ENCODE measurements around the gene IL3. TPM values are rescaled to one million over a fixed set of nuclear protein-coding genes. Genes with fewer than 3 reads are reported as not detected.

IL3 gene
- total and polyA plus RNA-seq, 2 experiments from 2014 or later: not detected

DNA sequence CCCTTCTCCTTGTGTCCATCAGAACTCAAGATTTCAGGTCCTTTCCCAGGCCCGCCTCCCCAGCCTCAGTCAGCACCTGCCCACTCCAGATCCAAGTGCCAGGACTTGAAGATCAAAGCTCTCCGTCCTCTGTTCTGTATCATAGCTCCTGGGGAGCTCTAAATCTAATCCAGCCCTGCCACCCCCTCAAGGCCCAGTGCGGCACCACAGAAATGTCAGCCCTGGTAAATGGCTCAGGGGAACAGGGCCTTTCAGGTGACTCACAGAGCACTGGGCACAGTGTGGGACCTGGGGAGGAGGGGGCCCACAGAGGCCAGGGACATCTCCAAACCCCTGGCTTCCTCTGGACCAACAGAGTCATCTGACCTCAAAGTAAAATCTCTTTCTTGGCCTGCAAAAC, 19.2 kb downstream of the IL3 start (continued):
- TF ChIP-seq, protein P1, sequence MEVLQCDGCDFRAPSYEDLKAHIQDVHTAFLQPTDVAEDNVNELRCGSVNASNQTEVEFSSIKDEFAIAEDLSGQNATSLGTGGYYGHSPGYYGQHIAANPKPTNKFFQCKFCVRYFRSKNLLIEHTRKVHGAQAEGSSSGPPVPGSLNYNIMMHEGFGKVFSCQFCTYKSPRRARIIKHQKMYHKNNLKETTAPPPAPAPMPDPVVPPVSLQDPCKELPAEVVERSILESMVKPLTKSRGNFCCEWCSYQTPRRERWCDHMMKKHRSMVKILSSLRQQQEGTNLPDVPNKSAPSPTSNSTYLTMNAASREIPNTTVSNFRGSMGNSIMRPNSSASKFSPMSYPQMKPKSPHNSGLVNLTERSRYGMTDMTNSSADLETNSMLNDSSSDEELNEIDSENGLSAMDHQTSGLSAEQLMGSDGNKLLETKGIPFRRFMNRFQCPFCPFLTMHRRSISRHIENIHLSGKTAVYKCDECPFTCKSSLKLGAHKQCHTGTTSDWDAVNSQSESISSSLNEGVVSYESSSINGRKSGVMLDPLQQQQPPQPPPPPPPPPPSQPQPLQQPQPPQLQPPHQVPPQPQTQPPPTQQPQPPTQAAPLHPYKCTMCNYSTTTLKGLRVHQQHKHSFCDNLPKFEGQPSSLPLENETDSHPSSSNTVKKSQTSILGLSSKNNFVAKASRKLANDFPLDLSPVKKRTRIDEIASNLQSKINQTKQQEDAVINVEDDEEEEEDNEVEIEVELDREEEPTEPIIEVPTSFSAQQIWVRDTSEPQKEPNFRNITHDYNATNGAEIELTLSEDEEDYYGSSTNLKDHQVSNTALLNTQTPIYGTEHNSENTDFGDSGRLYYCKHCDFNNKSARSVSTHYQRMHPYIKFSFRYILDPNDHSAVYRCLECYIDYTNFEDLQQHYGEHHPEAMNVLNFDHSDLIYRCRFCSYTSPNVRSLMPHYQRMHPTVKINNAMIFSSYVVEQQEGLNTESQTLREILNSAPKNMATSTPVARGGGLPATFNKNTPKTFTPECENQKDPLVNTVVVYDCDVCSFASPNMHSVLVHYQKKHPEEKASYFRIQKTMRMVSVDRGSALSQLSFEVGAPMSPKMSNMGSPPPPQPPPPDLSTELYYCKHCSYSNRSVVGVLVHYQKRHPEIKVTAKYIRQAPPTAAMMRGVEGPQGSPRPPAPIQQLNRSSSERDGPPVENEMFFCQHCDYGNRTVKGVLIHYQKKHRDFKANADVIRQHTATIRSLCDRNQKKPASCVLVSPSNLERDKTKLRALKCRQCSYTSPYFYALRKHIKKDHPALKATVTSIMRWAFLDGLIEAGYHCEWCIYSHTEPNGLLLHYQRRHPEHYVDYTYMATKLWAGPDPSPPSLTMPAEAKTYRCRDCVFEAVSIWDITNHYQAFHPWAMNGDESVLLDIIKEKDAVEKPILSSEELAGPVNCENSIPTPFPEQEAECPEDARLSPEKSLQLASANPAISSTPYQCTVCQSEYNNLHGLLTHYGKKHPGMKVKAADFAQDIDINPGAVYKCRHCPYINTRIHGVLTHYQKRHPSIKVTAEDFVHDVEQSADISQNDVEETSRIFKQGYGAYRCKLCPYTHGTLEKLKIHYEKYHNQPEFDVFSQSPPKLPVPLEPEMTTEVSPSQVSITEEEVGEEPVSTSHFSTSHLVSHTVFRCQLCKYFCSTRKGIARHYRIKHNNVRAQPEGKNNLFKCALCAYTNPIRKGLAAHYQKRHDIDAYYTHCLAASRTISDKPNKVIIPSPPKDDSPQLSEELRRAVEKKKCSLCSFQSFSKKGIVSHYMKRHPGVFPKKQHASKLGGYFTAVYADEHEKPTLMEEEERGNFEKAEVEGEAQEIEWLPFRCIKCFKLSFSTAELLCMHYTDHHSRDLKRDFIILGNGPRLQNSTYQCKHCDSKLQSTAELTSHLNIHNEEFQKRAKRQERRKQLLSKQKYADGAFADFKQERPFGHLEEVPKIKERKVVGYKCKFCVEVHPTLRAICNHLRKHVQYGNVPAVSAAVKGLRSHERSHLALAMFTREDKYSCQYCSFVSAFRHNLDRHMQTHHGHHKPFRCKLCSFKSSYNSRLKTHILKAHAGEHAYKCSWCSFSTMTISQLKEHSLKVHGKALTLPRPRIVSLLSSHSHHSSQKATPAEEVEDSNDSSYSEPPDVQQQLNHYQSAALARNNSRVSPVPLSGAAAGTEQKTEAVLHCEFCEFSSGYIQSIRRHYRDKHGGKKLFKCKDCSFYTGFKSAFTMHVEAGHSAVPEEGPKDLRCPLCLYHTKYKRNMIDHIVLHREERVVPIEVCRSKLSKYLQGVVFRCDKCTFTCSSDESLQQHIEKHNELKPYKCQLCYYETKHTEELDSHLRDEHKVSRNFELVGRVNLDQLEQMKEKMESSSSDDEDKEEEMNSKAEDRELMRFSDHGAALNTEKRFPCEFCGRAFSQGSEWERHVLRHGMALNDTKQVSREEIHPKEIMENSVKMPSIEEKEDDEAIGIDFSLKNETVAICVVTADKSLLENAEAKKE (CRISPR knock-in tag; IDR thresholded peaks at IDR 0.05): no peak
- TF ChIP-seq, protein P2, sequence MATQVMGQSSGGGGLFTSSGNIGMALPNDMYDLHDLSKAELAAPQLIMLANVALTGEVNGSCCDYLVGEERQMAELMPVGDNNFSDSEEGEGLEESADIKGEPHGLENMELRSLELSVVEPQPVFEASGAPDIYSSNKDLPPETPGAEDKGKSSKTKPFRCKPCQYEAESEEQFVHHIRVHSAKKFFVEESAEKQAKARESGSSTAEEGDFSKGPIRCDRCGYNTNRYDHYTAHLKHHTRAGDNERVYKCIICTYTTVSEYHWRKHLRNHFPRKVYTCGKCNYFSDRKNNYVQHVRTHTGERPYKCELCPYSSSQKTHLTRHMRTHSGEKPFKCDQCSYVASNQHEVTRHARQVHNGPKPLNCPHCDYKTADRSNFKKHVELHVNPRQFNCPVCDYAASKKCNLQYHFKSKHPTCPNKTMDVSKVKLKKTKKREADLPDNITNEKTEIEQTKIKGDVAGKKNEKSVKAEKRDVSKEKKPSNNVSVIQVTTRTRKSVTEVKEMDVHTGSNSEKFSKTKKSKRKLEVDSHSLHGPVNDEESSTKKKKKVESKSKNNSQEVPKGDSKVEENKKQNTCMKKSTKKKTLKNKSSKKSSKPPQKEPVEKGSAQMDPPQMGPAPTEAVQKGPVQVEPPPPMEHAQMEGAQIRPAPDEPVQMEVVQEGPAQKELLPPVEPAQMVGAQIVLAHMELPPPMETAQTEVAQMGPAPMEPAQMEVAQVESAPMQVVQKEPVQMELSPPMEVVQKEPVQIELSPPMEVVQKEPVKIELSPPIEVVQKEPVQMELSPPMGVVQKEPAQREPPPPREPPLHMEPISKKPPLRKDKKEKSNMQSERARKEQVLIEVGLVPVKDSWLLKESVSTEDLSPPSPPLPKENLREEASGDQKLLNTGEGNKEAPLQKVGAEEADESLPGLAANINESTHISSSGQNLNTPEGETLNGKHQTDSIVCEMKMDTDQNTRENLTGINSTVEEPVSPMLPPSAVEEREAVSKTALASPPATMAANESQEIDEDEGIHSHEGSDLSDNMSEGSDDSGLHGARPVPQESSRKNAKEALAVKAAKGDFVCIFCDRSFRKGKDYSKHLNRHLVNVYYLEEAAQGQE (IDR thresholded peaks at IDR 0.05; ENCODE audit: unreplicated experiment): no peak
- no peak for TF ChIP-seq ZNF114 (CRISPR knock-in tag; IDR thresholded peaks at IDR 0.05)

DNA sequence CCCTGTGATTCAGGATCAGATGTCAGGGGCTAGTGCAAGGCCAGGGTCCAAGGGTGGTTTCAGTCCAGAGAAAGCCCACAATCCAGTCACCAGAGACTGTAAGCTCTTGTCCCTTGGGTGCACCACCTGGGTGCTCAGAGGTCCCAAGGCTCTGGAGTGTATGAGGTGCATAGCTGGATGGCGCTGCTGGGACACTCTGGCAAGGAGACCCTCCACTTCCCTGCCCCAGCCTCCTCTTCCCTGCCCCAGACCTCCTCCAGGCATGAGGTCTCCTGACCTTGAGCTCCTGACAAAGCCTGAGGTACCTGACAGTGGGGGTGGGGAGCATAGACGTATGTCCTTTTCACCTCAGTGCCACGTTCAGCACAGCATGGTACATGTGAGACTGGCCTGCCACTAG, 20.1 kb downstream of the IL3 start:
- Mint-ChIP-seq H3K27me3 (ENCODE audit: insufficient read depth, low read depth, poor library complexity) (peaks cover 9% of the 10 kb centered on the region), H3K36me3 (ENCODE audit: low read depth) (no peaks in the 10 kb centered on the region), H3K4me1 (no peaks in the 10 kb centered on the region), H3K27ac (no peak overlapping the region), H3K4me3 (no peak overlapping the region), H3K9me3 (peaks cover 2% of the 10 kb centered on the region; the same call in 1 of the 3 replicates)
- H3K79me2 ChIP-seq (replicated peaks; ENCODE audit: insufficient read depth): no peaks in the 10 kb centered on the region
- H3K36me3 ChIP-seq (ENCODE audit: insufficient read depth): no peaks in the 10 kb centered on the region
- ATAC-seq (no peak), DNase-seq (ENCODE audit: low spot score) (no peak)
- no peaks in the 10 kb centered on the region for H3K4me1 ChIP-seq (ENCODE audit: insufficient read depth)
- no peaks in the 10 kb centered on the region for H3F3A ChIP-seq (replicated peaks; ENCODE audit: low read depth)
- no peaks in the 10 kb centered on the region for H4K20me1 ChIP-seq (replicated peaks; ENCODE audit: insufficient read depth)
- no peaks in the 10 kb centered on the region for H3K9me2 ChIP-seq (ENCODE audit: insufficient read depth)
- no peak overlapping the region for H3K4me3 ChIP-seq
- no peaks in the 10 kb centered on the region for H3K27me3 ChIP-seq (ENCODE audit: insufficient read depth)
- H3K4me2 ChIP-seq: no peak overlapping the region
- H3K27ac ChIP-seq (ENCODE audit: low read depth): no peak overlapping the region
- TF ChIP-seq, protein P3, sequence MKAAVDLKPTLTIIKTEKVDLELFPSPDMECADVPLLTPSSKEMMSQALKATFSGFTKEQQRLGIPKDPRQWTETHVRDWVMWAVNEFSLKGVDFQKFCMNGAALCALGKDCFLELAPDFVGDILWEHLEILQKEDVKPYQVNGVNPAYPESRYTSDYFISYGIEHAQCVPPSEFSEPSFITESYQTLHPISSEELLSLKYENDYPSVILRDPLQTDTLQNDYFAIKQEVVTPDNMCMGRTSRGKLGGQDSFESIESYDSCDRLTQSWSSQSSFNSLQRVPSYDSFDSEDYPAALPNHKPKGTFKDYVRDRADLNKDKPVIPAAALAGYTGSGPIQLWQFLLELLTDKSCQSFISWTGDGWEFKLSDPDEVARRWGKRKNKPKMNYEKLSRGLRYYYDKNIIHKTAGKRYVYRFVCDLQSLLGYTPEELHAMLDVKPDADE (IDR thresholded peaks at IDR 0.05): no peak
- TF ChIP-seq, protein P4, sequence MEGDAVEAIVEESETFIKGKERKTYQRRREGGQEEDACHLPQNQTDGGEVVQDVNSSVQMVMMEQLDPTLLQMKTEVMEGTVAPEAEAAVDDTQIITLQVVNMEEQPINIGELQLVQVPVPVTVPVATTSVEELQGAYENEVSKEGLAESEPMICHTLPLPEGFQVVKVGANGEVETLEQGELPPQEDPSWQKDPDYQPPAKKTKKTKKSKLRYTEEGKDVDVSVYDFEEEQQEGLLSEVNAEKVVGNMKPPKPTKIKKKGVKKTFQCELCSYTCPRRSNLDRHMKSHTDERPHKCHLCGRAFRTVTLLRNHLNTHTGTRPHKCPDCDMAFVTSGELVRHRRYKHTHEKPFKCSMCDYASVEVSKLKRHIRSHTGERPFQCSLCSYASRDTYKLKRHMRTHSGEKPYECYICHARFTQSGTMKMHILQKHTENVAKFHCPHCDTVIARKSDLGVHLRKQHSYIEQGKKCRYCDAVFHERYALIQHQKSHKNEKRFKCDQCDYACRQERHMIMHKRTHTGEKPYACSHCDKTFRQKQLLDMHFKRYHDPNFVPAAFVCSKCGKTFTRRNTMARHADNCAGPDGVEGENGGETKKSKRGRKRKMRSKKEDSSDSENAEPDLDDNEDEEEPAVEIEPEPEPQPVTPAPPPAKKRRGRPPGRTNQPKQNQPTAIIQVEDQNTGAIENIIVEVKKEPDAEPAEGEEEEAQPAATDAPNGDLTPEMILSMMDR (conservative IDR thresholded peaks at IDR 0.05; ENCODE audit: low read depth in 2 of 2): no peak
- TF ChIP-seq, protein P2 (IDR thresholded peaks at IDR 0.05; ENCODE audit: unreplicated experiment): no peak
- H2AFZ ChIP-seq: no peak overlapping the region

Measured in GM23338 (cell line).